22Rv1 (cell line): Measurements from ENCODE around the gene PLPPR5.

Experiments
- ZFX ChIP-seq: fragments of 450-650 bp; IDR thresholded peaks from 2 replicates; pipeline ENCODE4 v1.6.1; 2017; ENCODE audit warnings: antibody characterized with exemption, borderline replicate concordance
- TF ChIP-seq, protein P1 (sequence below): fragments of 450-650 bp; IDR thresholded peaks from 2 replicates; pipeline ENCODE4 v1.5.1; 2017; ENCODE audit warnings: mild to moderate bottlenecking

- TF ChIP-seq, protein P1, sequence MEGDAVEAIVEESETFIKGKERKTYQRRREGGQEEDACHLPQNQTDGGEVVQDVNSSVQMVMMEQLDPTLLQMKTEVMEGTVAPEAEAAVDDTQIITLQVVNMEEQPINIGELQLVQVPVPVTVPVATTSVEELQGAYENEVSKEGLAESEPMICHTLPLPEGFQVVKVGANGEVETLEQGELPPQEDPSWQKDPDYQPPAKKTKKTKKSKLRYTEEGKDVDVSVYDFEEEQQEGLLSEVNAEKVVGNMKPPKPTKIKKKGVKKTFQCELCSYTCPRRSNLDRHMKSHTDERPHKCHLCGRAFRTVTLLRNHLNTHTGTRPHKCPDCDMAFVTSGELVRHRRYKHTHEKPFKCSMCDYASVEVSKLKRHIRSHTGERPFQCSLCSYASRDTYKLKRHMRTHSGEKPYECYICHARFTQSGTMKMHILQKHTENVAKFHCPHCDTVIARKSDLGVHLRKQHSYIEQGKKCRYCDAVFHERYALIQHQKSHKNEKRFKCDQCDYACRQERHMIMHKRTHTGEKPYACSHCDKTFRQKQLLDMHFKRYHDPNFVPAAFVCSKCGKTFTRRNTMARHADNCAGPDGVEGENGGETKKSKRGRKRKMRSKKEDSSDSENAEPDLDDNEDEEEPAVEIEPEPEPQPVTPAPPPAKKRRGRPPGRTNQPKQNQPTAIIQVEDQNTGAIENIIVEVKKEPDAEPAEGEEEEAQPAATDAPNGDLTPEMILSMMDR, result no peak
- no peak for TF ChIP-seq ZFX
Observed at GRCh38 chr1:98949621-98950020, 55.0 kb downstream of the PLPPR5 start.
